Stimulated activated CD4-positive, alpha-beta T cell treated with anti-CD3 and anti-CD28 coated beads, Interleukin-1b, Interleukin-23, amount 100 ng/mL, for 4 hours (primary cell): Measurements from ENCODE around the gene PTPRF.

Source experiments
- DNase-seq, 2 donors: peaks; one replicate each; pipeline ENCODE4 v3.0.0-alpha.2; 2020; ENCODE audit warnings: low read depth in 2 of 2

PTPRF gene

DNA sequence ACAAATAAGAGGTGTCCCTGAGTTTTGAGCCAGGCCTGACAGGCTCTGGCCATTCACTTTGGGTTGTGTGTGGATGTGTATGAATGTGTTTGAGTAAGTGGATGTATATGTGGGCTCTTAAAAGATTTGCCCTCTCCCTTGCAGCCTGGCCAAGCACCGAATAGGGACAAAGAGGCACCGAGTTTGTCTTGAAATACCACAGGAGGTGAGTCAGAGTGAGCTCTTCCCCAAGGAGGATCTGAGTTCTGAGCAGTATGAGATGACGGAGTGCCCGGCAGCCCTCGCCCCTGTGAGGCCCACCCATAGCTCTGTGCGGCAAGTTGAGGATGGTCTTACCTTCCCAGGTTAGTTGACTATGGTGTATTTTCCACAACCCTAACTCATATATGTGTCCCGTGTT is 138.3 kb downstream of the PTPRF start:
- no peak for DNase-seq

DNA sequence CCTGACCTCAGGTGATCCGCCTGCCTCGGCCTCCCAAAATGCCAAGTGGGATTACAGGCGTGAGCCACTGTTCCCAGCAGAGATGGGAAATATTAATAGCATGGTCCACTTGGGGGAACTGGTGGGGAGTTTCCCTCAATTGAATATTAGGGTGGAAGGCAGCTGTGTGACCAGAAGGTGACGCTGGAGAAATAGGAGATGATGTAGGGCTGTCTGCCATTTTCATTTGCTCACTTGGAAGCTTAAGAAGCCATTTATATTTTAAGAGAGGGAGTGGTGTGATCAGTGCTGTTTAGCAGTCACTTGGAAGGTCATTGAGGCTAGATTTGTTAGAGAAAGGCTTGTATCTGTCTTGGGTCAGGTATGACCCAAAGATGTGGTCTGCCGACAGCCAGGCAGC is 139.2 kb downstream of the PTPRF start:
- no peak for DNase-seq

DNA sequence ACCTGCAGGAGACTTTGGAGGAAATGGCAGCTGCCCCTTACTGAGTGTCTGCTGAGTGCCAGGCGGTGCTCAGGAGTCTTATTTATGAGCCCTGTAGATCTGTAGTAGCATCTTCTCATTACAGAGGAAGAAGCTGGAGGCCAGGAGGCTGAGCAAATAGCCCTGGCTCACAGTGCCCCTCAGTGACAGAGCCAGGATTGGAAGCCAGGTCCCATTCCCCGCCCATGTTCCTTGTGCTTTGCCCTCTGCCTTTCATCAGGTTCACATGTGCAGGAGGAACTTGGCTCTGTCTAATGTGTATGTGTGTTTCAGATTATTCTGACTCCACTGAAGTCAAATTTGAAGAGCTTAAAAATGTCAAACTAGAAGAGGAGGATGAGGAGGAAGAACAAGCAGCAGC is 140.5 kb downstream of the PTPRF start:
- DNase-seq = no peak

DNA sequence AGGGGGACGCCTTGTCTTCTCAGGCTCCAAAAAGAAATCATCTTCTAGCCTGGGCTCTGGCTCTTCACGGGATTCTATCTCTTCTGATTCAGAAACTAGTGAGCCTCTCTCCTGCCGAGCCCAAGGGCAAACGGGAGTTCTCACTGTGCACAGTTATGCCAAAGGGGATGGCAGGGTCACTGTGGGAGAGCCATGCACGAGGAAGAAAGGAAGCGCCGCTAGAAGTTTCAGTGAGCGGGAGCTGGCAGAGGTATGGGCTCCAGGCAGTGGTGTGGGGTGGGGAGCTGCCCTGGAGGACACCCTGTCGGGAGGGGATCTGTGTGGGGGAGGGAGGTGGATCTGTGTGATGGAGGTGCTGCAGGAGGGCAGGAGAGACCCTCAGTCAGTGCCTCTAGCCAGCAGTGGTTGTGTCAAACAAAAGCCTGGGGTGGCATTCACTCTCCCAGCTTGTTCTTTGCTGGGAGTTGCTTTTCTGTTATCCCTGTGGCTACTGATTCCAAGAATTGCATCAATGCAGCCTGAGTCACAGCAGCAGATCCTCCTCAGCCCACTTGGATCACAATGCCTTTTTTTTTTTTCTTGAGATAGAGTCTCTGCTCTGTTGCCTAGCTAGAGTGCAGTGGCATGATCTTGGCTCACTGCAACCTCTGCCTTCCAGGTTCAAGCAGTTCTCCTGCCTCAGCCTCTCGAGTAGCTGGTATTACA is 141.1 kb downstream of the PTPRF start:
- DNase-seq = no peak

DNA sequence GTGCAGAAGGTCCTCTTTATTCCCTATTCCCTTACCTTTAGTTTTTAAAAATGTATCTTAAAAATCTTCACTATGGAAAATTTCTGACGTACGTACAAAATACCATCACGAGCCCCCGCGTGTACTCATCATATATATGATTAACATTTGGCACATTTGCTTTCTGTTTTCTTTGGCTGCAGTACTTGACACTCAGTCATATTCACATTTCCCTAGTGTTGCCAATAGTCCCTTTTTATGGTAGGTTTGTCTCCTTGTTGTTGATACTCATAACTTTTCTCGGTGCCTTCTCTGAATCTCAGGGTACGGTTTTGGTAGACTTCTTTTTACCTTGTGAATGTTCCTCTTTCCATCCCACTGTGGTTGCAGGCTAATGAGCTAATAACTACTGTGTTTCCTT is 142.6 kb downstream of the PTPRF start:
- no peak for DNase-seq
